Stimulated activated CD8-positive, alpha-beta memory T cell treated with anti-CD3 and anti-CD28 coated beads, Interleukin-12 subunit alpha, Interleukin-12 subunit beta, amount 100 ng/mL, for 1 hour (primary cell): ENCODE data around the gene MBTPS1.

Source experiments
- DNase-seq: peaks from one replicate; pipeline ENCODE4 v3.0.0-alpha.2; 2020; ENCODE audit warnings: low read depth

MBTPS1 gene

GRCh38 chr16:84052071-84052622 is 64.6 kb downstream of the MBTPS1 start:
- no peak for DNase-seq

DNA sequence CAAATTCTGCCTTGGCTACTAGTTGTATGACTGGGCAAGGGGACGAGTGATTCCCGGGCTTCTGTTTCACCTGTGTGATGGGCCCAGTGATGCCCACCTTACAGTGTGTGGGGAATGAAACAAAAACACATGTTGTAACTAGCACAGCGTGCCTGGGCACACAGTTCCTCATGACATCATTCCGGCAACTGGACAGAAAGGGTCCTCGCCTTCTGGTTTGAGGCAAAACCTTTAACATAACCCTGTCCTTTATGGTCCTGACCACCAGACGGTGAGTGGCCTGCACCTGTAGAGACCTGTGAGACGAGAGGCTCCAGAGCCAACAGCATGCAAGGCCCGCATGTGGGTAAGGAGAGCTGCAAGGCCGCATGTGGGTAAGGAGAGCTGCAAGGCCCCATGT is 66.4 kb downstream of the MBTPS1 start:
- no peak for DNase-seq

- no peak for DNase-seq
These were observed 67.2 kb downstream of the MBTPS1 start for GRCh38 chr16:84049403-84050060.

- no peak for DNase-seq
These were observed 67.9 kb downstream of the MBTPS1 start for GRCh38 chr16:84048871-84049270.

- no peak for DNase-seq
These were observed 68.5 kb downstream of the MBTPS1 start for GRCh38 chr16:84048270-84048669.

- DNase-seq, result no peak
These were observed 69.1 kb downstream of the MBTPS1 start for GRCh38 chr16:84047626-84048025.

DNA sequence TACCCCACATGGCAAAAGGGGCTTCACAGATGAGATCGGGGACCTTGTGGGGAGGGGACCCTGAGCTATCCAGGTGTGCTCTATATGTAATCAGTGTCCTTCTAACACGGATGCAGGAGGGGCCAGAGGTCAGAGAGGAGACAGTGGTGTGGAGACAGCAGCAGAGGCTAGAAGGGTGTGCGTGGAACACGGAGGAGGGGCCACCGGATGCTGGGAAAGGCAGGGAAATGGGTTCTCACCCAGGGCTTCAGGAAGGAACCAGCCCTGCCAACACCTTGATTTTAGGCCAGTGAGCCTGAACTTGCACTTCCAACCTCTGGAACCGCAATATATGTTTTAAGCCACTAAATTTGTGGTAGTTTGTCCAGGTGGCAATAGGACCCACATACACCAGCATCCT is 69.5 kb downstream of the MBTPS1 start:
- no peak for DNase-seq

DNA sequence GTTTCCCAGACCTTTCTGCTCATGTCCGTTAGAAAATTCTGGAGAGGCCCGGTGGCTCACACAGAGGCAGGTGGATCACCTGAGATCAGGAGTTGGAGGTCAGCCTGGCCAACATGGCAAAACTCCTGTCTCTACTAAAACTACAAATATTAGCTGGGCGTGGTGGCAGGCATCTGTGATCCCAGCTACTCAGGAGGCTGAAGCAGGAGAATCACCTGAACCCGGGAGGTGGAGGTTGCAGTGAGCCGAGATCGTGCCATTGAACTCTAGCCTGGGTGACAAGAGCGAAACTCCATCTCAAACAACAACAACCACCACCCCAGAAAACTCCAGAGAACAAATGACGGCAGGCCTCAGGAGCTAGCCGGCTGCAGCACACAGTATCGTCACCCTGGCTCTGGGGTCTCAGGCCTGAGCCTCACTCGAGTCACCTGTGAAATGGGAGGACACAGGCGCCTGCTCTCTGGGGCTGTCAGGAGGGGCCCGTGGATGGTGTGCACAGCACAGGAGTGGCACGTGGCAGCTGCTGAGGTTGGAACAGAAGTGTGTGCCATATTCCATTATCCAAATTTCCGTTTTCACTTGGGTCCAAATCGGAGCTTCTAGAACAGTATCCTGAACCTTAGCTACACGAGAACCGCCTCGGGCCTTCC is 70.8 kb downstream of the MBTPS1 start:
- no peak for DNase-seq

GRCh38 chr16:84045001-84045817 is 71.5 kb downstream of the MBTPS1 start:
- DNase-seq, result no peak

DNA sequence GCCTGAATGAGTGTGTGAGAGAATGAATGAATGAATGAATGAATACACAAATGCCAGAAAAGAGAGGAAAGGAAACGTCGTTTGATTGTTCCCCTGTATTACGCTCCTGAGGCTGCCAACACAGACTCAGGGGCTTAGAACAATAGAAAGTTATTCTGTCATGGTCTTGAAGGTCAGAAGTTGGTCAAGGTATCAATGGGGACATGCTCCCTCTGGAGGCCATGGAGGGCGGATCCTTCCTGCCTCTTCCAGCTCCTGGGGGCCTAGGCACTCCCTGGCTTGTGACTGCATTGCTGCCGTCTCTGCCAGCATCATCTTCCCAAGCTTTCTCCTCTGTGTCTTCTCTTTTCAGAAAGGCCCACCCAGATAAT is 72.6 kb downstream of the MBTPS1 start:
- DNase-seq, result no peak

DNA sequence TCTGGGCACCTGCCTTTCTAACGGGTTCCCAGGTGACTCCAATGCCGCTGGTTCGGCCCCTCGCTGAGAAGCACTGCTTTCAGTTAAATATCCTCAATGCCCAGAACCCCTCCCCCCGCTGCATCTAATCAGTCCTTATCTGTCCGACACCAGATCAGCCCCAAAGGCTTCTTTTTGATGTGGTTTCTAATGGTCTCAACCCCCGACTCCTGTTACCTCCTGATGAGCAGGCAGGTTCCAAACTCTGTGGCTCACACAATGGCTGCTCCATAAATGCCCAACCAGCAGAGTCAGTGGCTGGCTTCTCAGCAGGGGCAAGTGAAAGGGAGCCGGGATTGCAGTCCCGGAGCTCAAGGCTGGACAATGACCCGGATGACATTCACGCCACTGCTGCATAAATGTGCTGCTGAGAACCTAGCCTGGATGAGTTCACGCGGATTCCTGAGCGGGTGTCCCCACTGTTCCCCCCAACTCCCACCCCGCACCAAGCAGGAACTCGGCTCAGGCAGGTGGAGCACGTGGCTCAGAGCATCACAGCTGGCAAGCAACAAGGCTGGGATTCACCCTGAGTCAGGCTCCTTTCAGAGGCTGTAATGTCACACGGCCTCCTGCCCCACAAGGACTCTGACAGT is 73.1 kb downstream of the MBTPS1 start:
- no peak for DNase-seq

DNA sequence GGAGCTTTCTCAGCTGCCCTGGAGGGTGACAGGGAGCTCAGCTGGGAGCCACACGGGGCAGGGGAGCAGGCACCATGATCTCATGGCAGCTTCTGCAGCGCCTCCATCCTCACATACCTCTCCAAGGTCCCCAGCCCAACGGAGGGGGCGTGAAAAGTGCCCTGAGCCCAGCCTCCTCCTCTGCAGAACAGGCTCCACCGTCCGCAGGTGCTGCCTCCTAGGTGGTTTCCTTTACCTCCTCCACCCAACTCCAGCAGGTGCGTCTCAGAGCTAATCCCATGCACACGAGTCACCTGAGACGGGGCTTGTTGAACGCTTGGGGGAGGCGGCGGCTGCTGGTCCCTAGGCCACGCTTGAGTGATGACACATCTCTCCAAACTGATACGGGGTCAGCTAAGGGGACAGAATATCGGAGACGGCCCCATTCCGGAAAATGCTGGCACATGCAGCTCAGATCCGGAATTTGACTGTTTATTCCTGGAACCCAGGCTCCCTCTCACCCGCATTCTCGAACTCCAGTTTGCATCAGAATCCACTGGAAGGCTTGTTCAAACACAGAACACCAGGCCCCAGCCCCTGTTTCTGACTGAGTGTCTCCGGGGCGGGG is 73.8 kb downstream of the MBTPS1 start:
- DNase-seq, result no peak

GRCh38 chr16:84042308-84042878 is 74.3 kb downstream of the MBTPS1 start, which contains the start of gene SLC38A8:
Gene SLC38A8 (minus strand): TSS chr16:84042795. CDS start chr16:84042157, 638 bp downstream.
- no peak for DNase-seq

DNA sequence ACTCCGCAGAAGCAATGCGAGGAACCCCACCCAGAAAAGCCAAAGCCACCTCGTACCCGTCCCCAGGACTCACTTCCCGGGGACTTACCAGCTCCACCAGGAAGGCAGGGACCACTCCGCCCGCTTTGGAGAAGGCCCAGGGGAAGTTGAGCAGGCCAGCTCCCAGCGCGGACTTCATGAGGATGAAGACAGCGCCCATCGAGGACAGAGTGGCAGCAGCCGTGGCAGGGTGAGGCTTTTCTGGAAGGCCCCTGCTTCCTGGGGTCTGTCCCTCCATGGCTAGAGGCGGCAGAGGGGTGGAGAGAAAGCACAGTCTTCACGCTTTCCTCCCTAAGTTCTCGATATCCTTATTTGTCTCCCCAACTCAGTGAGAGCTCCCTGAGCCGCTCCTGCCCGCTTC is 74.9 kb downstream of the MBTPS1 start:
- no peak for DNase-seq

- DNase-seq, result no peak
These were observed 75.6 kb downstream of the MBTPS1 start for GRCh38 chr16:84040823-84041820.

GRCh38 chr16:84040226-84040822 is 76.4 kb downstream of the MBTPS1 start:
- DNase-seq, result no peak

- DNase-seq, result no peak
These were observed 77.0 kb downstream of the MBTPS1 start for GRCh38 chr16:84039696-84040095.

- DNase-seq, result no peak
These were observed 78.3 kb downstream of the MBTPS1 start for GRCh38 chr16:84038469-84038868.

GRCh38 chr16:84036982-84037425 is 79.7 kb downstream of the MBTPS1 start:
- DNase-seq, result no peak

DNA sequence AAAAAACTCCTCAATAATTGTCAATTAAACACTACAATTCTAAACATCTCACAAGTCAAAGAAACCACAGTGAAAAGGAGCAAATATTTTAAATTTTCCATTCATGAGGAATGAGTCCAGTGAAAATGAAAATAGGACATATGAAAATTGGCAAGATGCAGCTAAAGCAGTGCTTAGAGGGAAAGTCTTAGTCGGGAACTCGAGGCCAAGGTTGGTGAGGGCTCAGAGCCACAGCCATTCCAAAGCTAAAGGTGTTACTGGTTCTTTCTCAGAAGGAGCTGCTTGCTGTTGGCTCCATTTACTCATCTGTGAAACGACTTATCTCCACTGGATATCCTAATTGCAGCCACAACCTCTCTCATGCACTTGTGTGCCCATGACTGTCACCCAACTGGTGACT is 80.6 kb downstream of the MBTPS1 start:
- DNase-seq, result no peak
